Fibroblast of peridontal ligament (primary cell): ENCODE data around the gene SLC12A7.

Experiments used
- DNase-seq: peaks from one replicate; pipeline ENCODE4 v3.0.0-alpha.2; 2010; ENCODE audit errors: extremely low read depth

SLC12A7 gene

DNA sequence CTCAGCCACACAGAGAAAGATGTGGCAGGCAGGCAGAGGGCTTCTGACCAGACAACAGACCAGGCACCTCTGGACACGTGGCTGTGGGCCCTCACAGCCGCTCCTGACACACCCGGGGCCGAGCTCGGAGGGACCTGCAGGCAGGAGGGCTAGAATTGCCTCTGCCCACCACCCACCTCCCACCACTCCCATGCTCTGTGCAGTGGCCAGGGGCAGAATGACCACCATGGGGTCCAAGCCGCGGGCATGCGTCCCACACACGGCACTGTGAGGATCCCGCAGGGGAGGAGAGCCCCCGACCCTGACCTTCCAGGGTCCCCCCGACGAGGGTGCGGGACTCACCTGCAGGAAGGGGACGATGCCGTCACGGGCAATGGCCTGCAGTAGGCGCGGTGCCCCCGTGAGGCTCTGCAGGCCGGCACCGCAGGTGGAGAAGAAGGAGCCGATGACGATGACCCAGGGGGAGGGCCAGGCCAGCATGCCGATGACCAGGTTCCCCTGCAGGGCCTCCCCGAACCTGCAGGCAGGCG lies 34.3 kb downstream of the SLC12A7 start:
- DNase-seq, result no peak

DNA sequence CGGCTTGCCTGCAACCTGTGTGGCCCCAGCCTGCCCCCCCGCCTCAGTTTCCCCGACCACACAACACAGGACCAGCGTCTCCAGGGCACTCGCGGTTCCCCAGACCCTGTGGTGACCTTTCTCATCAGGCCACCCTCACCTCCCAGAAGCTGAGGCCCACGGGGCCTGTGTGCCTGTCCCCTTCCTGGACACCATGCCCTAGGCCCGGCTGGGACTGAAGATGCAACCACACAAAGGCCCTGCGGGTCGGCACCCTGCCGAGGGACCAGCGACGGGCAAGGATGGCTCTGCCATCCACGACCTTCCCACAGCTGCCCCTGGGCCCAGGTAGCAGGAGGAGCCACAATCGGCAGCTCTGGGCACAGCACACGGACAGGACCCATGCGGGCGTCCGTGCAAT lies 34.8 kb downstream of the SLC12A7 start:
- no peak for DNase-seq

DNA sequence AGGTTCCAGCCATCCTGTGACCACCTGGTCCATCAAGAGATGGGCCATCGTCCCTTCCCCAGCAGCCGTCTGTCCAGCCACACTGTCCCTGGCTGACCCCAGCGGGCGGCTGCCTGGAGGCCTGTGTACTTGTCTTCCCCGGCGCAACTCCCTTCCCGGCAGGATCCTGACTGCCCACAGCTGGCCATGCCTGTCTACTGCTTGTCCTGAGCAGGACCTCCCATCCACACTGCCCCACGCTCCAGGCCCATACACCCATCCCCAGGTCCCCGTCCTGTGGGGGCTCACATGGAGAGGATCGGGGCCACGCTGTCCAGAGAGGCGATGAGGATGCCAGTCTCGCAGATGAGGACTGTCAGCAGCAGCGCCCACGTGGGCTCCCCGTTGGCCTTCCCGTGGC lies 35.5 kb downstream of the SLC12A7 start:
- no peak for DNase-seq

DNA sequence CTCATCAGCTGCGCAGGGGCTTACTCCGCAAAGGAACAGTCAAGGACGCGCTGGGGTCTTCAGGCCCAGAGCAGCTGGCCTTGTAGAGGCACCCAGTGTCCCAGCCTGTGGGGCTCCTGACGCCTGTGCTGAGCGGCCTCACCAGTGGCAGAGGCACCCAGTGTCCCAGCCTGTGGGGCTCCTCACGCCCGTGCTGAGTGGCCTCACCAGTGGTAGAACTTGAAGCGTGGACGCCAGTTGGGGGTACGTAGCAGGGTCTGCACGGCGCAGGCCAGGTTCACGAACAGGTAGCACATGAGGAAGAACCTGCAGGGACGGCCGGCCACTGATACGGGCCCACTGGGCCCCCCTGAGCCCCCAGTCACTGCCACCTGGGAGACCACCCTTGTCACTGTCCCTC lies 35.9 kb downstream of the SLC12A7 start:
- DNase-seq, result no peak

DNA sequence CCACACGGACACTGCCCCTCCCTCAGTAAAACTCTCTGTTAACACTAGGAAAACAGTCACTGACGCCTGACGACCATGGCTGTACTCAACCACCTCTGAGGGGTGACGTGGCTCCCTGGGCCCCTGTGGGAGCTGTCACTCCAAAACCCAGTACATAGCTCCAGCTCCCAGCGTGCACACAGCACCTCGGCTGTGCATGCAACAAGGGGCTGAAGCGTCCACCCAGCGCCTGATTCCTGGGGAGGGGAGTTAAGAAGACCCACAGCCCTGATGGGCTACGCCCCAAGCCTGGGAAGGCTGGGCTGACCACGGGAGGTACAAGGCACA lies 36.3 kb downstream of the SLC12A7 start:
- no peak for DNase-seq

DNA sequence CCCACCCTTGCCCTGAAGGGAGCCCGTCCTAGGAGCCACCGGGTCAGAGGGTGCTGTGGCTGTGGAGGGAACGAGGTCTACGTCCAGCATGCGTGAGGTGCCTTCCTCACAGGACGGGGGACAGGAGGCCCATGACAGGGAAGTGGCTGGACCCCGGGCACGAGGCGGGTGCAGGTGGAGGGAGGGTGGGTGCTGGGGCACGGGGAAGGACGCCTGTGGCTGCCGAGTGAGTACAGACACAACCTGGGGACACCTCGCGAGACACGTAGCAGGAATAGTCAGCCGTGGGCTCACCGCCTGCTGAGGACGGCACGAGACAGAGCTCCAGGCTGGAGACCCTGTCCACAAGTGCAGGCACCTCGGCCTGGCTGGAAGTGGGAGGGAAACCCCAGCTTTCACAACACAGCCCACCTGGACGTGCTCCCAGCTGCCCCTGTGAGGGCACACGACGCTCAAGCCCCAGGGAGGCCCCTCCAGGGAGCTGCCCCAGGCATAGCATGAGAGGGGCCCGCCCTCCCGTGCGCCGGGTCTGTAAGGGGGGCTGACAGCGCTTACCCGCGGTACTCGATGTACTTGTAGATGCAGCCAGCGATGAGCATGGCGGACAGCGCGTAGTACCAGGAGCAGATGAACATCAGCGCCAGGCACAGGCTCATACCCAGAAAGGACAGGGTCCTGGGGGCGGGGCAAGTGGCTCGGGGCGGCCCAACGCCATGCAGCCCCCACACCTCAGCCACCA lies 36.9 kb downstream of the SLC12A7 start:
- no peak for DNase-seq

DNA sequence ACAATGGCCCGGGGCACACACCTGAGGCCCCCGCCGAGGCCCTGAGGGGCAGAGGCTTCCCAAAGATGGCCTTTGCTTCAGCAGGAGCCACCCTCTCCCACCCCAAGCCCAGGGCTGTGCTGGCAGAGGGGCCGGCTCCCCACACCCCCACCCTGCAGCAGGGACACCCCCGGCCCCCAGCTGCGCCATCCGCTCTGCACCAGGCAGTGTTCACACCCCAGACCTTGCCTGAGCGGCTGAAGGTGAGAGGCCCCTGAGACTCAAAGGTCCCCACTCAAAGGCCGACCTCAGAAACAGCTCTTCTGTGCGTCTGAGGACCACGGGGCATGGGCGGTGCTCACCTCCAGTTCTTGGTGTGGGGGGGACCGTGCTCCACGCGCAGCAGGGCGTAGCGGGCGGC lies 37.6 kb downstream of the SLC12A7 start:
- DNase-seq, result no peak

DNA sequence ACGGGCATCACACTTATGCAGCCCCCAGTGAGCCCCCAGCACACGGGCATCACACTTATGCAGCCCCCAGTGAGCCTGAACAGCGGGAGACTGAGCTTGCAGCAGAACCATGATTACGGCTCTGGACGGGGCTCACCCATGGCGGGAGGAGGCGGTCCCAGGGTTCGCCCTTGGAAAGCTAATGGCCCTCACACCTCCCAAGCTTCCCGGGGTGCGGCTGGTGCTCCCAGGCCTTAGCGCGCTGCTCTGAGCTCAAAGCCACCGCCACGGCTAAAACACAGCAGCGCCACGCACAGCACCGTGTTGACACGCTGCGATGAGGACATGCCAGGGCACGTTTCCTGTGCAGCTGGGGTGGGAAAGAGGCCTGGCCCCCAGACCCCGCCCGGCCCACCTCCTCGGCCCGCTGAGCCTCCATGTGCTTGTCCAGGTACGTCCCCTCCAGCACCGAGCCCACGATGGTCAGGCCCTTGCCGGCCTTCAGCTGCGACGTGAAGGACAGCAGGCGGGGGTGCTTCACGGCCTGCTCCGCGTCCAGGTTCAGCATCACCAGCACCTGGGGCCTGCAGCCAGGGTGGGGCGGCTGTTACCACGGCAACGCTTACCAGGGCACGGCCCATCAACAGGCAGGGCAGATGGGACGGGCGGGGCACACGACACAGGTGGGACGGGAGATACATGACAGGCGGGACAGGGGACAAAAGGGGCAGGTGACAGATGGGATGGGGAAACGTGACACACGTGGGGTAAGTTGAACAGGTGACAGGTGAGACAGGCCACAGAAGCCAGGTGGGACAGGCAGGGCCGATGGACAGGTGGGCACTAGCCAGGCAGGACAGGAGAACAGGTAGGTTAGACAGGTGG lies 38.4 kb downstream of the SLC12A7 start:
- DNase-seq, result no peak

DNA sequence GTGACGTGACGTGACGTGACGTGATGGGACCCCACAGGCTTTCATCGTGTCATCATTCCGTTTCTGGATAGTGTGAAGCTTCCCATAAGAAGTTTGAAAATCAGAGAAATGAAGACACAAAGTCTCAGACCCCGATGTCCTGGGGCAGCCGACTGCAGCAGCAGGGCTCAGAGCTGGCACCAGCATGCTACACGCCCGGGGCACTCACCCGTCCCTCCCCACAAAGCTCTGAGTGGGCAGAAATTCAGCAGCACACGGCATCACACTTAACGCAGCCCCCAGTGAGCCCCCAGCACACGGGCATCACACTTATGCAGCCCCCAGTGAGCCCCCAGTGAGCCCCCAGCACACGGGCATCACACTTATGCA lies 42.2 kb downstream of the SLC12A7 start:
- no peak for DNase-seq

DNA sequence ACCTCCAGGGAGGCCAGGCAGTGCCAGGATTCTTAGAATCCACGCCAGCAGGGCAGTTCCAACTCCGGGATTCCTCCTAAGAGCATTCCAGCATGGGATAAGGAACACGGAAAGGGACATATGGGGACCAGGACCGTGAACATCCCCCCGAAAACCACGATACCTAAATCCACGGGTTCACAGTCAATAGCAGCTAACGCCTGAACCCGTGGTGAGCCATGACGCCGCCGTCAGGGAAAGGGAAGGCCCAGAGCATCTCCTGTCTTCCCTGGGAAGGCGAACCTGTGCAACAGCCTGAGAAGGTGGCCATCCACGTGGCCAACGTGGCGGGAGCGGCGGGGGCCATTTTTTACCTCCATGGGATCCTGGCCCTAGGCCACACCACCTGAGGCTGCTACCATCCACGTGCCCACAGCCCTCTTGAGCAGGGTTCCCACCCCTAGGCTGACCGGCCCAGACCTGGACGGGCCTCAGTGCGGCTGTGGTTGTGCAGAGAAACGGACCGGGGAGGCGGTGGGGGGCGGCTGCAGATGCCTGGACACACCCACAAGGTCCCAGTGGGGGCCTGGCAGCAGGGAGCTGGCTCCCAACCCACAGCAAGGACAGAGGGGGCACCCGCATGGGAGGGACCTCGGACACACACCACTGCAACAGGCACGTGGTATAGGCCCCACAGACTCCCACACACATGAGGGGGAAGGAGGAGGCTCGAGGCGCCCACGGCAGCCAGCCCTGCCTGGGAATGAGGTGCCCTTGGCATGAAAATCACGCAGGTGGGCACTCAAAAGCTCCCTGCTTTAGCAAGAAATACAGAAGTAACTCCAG lies 42.8 kb downstream of the SLC12A7 start:
- no peak for DNase-seq

DNA sequence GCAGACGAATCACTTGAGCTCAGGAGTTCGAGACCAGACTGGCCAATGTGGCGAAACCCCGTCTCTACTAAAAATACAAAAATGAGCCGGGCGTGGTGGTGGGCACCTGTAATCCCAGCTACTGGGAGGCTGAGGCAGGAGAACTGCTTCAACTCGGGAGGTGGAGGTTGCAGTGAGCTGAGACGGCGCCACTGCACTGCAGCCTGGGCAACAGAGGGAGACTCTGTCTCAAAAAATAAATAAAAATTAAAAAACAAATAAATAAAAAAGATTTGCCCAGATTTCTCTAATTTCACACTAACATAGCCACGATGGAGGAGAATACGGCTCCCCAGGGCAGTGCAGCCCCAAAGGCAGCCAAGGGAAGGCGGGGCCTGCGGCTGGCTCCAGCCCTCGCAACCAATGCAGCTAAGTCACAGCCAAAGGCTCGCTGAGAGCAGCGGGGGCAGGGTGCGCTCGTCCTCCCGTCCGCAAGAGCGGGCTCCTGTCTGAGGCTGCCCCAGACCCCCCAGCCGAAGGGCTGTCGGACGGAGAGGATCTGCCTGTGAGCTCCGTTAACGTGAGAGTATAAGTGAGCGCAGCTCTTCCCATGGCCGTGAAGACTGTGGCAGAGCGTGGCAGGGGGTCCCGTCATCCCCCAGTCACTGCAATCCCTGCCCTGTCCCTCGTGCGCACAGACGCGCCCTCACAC lies 43.5 kb downstream of the SLC12A7 start:
- DNase-seq, result no peak

DNA sequence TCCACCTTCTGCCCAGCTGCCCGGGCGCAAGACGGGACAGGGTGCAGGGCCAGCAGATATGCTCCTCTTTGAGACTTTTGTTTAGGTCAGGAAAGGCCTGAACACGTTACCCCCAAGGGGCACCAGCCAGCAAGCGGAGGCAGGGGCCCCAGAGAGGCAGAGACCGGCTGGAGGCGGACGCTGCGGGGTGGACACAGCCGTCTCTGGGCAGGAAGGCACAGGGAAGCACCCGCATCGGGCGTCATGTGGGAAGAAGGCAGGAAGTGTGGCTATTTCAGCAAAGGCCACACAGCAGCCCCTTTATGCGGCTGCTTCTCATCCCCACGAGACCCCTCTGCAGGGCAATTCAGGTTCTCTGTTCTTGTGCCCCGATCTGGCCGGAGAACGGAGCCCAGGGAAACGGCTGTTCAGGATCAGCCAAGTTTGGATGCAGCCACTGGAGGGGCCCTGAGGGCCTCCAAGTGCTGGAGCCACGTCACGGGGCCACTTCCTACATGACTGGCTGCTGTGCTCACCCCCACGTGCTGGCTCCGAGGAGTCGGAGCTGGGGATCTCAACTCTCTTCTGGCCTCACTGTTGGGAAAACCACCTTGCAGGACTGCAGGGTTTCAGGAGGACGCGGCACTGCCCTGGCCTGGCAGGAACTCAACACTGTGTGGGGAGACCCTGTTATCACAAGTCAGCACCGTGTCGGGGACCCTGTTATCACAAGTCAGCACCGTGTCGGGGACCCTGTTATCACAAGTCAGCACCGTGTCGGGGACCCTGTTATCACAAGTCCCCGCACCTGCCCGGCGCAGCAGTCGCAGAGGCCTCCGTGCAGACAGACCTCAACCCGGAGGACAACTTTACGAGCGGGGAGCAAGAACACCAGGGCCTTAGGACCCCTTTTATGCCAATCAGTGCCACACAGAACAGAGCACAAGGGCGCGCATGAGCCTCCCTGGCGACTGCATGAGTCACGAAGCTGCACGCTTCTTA lies 44.4 kb downstream of the SLC12A7 start:
- DNase-seq, result no peak

DNA sequence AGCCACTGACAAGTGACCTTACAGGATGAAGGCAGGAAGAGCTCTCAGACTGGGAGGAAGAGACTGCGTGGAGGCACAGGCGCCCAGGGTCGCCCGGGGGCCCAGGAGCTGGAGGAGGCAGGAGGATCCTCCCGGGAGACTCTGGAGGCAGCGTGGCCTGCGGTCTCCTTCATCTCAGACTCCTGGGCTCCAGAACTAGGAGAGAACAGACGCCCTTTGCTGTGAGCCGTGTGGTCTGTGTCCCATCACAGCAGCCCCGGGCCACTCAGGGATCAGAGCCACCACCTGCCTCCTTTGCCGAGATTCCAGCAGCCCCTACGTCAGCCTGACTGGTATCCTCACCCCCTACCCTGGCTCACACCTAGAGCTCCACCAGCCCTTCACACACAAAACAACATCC lies 45.2 kb downstream of the SLC12A7 start:
- no peak for DNase-seq

DNA sequence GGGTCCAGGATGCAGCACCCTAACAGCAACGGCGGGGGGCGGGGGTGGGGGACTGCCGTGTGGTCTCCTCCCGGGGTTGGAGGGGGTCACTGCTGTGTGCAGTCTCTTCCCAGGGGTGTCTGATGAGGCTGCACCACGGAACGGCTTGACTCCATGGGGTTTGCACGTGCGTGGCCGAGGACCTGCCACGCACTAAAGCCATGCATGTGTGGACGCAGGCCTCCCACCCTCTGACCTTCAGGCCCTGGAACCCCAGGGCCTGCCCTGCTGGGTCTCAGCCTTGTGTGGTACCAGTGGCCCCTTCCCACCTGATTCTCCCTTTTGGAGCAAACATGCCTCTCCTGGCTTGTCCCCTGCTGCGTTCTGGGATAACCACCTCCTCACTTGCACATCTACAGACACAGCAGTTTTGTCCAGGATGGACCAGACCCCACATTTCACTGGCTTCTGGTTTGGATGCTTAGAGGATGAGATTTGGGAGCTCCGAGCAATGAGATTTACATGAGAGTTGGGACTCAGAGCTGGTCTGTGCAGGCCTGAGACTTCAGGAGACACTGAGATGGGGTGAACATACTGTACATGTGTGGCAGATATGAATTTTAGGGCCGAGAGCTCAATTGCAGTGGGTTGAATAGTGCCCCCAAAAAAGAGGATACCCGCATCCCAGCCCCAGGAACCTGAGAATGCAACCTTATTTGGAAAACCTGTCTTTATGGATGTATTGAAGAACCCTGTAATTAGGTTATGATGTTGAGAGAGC lies 45.8 kb downstream of the SLC12A7 start:
- DNase-seq, result no peak

DNA sequence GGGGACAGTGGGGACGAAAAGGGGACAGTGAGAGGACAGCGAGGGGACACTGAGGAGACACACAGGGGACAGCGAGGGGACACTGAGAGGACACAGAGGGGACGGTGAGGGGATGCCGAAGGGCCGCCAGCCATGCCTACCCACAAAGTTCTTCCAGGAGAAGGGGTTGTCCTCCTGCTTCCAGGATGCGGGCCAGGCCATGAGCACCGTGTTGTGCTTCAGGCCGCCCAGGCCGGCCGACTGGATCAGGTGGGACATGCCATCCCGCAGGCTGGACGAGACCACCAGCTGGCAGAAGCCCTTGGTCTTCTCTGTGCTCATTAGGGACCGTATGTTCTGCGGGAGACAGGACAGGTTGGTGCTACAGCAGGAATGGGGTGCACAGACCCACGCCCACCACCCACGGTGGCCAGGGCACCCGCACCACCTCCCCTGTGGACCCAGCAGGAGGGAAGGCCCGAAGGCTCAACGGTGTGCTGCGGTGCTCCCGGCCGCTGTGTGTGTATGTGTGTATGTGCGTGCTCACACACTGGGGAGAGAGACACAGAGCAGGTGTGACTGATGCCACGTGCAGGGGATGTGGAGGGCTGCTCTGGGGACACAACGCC lies 46.6 kb downstream of the SLC12A7 start:
- DNase-seq, result no peak

DNA sequence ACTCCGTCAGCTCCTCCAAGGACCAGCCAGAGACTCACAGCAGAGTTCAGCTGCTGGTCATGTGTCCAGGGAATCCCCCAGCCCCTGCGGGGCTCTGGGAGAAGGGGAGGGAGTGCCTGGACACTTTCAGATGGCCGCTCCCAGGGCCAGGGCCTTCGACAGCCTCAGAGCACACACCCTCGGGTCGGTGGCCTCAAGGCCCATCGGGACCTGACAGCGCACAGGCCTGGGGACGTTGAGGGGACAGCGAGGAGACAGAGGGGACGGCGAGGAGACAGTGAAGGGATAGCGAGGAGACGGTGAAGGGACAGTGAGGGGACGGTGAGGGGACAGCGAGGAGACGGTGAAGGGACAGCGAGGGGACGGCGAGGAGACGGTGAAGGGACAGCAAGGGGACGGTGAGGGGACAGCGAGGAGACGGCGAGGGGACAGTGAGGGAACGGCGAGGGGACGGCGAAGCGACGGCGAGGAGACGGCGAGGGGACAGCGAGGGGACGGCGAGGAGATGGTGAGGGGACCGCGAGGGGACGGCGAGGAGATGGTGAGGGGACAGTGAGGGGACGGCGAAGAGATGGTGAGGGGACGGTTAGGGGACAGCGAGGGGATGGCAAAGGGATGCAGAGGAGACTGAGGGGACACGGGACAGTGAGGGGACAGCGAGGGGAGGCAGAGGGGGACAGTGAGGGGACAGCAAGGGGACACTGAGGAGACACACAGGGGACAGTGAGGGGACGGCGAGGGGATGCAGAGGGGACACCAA lies 47.3 kb downstream of the SLC12A7 start:
- DNase-seq, result no peak

DNA sequence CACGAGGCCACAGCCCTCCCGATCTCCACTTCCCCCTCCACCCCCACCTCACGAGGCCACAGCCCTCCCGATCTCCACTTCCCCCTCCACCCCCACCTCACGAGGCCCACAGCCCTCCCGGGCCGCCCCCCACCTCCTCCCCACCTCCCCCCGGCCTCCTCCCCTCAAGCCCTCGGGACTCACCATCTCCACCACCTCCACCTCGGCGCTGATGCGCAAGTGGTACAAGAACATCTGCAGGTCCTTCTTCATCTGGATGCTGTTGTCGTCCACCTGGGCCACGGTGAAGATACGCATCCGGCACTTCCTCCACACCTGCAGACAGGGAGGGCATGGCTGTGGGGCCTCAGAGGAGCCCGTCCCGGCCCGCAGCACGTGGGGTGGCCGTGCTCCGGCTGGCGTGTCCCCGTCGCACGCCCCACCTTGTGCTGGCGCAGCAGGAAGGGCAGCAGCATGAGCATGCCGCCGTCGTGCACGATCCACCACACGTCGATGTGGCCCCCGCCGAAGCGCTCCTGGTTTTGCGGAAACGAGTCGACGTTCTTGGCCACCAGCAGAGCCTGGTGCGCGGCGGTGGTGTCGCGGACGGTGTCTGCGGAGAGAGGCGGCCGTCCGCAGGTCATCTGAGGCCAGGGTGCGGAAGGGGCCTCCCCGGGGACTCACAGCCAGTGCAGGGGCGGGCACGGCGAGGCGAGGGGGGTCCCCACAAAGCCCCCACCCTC lies 48.0 kb downstream of the SLC12A7 start:
- no peak for DNase-seq
